Measurements from ENCODE around the gene AKAP6. TPM values are rescaled to one million over a fixed set of nuclear protein-coding genes. Genes with fewer than 3 reads are reported as not detected.

The AKAP6 gene
- total RNA-seq, 1 donor from 2014 or later, result 7.7 TPM

GRCh38 chr14:32481707-32482106 is 152.6 kb downstream of the AKAP6 start:
- no peaks in the 10 kb centered on the region for H3K4me1 ChIP-seq
- H3K27me3 ChIP-seq, result no peaks in the 10 kb centered on the region
- H3K27ac ChIP-seq, result no peak overlapping the region
- no peaks in the 10 kb centered on the region for H3K36me3 ChIP-seq
- no peak overlapping the region for H3K4me3 ChIP-seq
- intact Hi-C loops (cut with DNase I), result no loop called here
- ATAC-seq (no peak), DNase-seq (no peak)
- TF ChIP-seq CTCF (IDR thresholded peaks at IDR 0.05), result no peak
- no peaks in the 10 kb centered on the region for H3K9me3 ChIP-seq

DNA sequence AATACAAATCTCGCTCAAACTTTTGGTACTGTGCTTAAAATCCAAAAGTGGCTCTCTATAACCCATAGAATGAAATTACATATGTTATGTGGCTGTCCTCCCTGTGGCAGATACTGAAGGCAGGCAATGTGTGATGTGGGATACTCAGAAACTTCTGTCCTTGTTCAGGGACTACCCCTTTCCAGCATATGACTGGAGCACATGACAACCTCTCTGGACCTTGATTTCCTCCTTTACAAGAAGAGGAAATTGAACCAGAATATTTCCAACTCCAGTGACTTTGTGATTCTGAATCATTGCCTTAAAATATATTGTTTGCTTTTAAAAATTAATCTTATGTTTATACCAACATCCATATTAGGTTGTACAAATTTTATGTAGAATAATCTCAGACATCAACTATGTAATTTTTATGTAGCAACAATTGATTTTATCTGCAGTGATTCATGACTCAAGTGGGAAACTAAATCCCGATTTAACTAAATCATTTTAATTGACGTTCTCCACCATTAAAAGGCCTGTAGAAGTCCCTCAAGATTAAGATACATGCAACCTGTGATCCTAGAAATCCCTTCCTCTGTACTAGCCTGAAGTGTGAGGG is 162.4 kb downstream of the AKAP6 start:
- Histone ChIP-seq H3K27ac (no peak overlapping the region), H3K36me3 (no peaks in the 10 kb centered on the region), H3K4me3 (no peak overlapping the region), H3K4me1 (no peaks in the 10 kb centered on the region), H3K27me3 (no peaks in the 10 kb centered on the region), H3K9me3 (no peaks in the 10 kb centered on the region)
- no peak for TF ChIP-seq CTCF (IDR thresholded peaks at IDR 0.05)
- ATAC-seq (no peak), DNase-seq (no peak)
- intact Hi-C loops (cut with DNase I), result no loop called here

DNA sequence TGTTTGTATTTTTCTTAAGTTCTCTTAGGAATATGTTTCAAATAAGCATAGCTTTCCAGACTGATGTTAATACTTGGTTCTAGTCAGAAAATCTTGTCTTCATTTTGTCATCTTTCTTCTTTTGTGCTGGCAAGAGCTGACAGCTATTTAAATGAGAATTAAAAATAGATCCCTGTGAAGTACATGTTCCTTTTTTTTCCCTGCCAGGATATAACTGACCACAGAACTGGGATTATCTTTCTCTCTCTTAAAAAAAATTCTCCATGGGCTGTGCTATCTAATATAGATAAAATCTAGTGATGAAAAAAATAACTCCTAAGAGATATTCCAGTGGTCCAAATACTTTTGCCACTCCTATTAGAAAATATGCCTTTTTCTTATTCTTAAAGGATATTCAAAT is 163.4 kb downstream of the AKAP6 start:
- Histone ChIP-seq H3K4me3 (no peak overlapping the region), H3K9me3 (no peaks in the 10 kb centered on the region), H3K36me3 (no peaks in the 10 kb centered on the region), H3K27me3 (no peaks in the 10 kb centered on the region), H3K4me1 (no peaks in the 10 kb centered on the region), H3K27ac (no peak overlapping the region)
- no peak for TF ChIP-seq CTCF (IDR thresholded peaks at IDR 0.05)
- intact Hi-C loops (cut with DNase I), result no loop called here
- ATAC-seq (no peak), DNase-seq (no peak)

DNA sequence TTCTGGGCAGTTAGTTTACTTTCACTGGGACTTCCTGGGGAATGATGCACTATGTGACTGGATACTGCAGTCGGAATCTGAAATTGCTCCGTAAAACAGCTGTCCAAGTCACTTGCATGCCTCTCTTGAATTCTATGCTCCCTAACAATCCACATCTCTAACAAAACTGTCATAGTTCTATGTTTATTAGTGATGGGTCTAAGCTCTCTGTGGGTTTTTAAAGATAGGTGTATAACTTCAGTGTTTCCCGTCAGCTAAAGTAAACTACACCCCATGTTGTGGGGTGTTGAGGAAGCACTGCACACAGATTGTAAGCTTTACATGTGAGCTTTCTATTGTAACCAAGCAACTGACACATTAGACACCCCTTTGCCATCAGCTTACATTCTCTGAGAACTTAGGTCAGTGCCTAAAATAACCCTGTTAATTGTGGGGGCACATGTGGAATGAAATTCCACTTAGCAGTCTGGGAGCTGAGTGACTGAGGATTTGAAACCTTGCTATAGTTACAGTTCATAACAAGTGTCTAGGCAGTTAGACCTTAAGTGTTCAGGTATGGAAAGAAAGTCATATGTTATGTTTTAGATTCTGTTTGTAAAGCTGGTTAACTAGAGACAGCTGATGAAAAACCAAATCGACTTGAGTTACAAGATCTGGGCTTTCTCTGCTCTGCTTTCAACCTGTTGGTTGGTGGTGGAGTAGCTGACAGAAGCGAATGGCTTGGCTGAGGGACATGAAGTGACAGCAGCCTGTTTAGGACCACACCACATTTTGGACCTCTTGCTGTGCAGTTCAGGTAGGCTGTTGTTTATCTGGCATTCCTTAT is 165.7 kb downstream of the AKAP6 start:
- H3K4me1 ChIP-seq, result no peaks in the 10 kb centered on the region
- no peaks in the 10 kb centered on the region for H3K27me3 ChIP-seq
- DNase-seq (no peak), ATAC-seq (no peak)
- no peak overlapping the region for H3K27ac ChIP-seq
- H3K4me3 ChIP-seq, result no peak overlapping the region
- H3K9me3 ChIP-seq, result no peaks in the 10 kb centered on the region
- intact Hi-C loops (cut with DNase I), result no loop called here
- no peaks in the 10 kb centered on the region for H3K36me3 ChIP-seq
- TF ChIP-seq CTCF (IDR thresholded peaks at IDR 0.05), result no peak

- H3K27me3 ChIP-seq, result no peaks in the 10 kb centered on the region
- no peak overlapping the region for H3K4me3 ChIP-seq
- TF ChIP-seq CTCF (IDR thresholded peaks at IDR 0.05), result no peak
- no peaks in the 10 kb centered on the region for H3K4me1 ChIP-seq
- ATAC-seq, result no peak
- no peak overlapping the region for H3K27ac ChIP-seq
- no peaks in the 10 kb centered on the region for H3K36me3 ChIP-seq
- intact Hi-C loops (cut with DNase I), result no loop called here
- no peak for DNase-seq
- no peaks in the 10 kb centered on the region for H3K9me3 ChIP-seq
These were observed 166.3 kb downstream of the AKAP6 start for GRCh38 chr14:32495435-32495734.
